Kidney capillary endothelial cell (primary cell): ENCODE data around the gene JPT2.

Experiments
- DNase-seq: peaks from one replicate; pipeline ENCODE4 v3.0.0-alpha.2; 2018; ENCODE audit warnings: low spot score

Gene JPT2

GRCh38 chr16:1653023-1653422 lies 25.1 kb upstream of the JPT2 start:
- no peak for DNase-seq

GRCh38 chr16:1654505-1655268 lies 23.4 kb upstream of the JPT2 start:
- no peak for DNase-seq

GRCh38 chr16:1655269-1655807 lies 22.7 kb upstream of the JPT2 start:
- DNase-seq, result no peak

GRCh38 chr16:1655909-1656807 lies 21.9 kb upstream of the JPT2 start:
- no peak for DNase-seq

- no peak for DNase-seq
Measured at GRCh38 chr16:1656808-1657617, 21.1 kb upstream of the JPT2 start.

- no peak for DNase-seq
Measured at GRCh38 chr16:1657841-1658240, 20.2 kb upstream of the JPT2 start.

GRCh38 chr16:1659031-1659430 lies 19.0 kb upstream of the JPT2 start:
- peak; percentile 64 for DNase-seq

GRCh38 chr16:1661826-1662225 lies 16.3 kb upstream of the JPT2 start:
- DNase-seq, result no peak

GRCh38 chr16:1662543-1662942 lies 15.5 kb upstream of the JPT2 start:
- DNase-seq, result no peak

GRCh38 chr16:1665829-1666228 lies 12.2 kb upstream of the JPT2 start:
- DNase-seq, result no peak

GRCh38 chr16:1666316-1666715 lies 11.8 kb upstream of the JPT2 start:
- DNase-seq, result no peak

- DNase-seq, result no peak
Measured at GRCh38 chr16:1667271-1667670, 10.8 kb upstream of the JPT2 start.

GRCh38 chr16:1667916-1668315 lies 10.2 kb upstream of the JPT2 start:
- DNase-seq, result no peak

GRCh38 chr16:1668612-1669319 lies 9.3 kb upstream of the JPT2 start:
- no peak for DNase-seq

- DNase-seq, result no peak
Measured at GRCh38 chr16:1669698-1670097, 8.4 kb upstream of the JPT2 start.

- DNase-seq, result no peak
Measured at GRCh38 chr16:1670371-1670770, 7.7 kb upstream of the JPT2 start.

- DNase-seq, result no peak
Measured at GRCh38 chr16:1670866-1671265, 7.2 kb upstream of the JPT2 start.

- no peak for DNase-seq
Measured at GRCh38 chr16:1673424-1674151, 4.5 kb upstream of the JPT2 start.

- DNase-seq, result no peak
Measured at GRCh38 chr16:1674306-1674705, 3.8 kb upstream of the JPT2 start.

- peak; percentile 53 for DNase-seq
Measured at GRCh38 chr16:1674751-1675664, 3.1 kb upstream of the JPT2 start.
